GM12891 (cell line): ENCODE results near the gene YAE1.
A peak's percentile ranks its signal among the peaks of the same experiment; 100 is the strongest.

Experiments used
- DNase-seq: peaks from one replicate; pipeline ENCODE4 v3.0.0; 2011; ENCODE audit warnings: low spot score; ENCODE audit not compliant: insufficient read length
- FAIRE-seq: peaks from 2 replicates; lab custom pipeline; 2011; peaks lifted over from hg19 to GRCh38; lab: Jason Lieb, UNC
- PAX5 ChIP-seq: IDR thresholded peaks from 2 replicates; pipeline ENCODE4 v1.6.1; 2011; ENCODE audit warnings: low read length, moderate library complexity, mild to moderate bottlenecking; ENCODE audit not compliant: insufficient read depth, severe bottlenecking
- POLR2A ChIP-seq: IDR thresholded peaks from 2 replicates; pipeline ENCODE4 v1.6.1; 2011; ENCODE audit warnings: low read depth, low read length, control low read depth
- POLR2AphosphoS5 ChIP-seq: IDR thresholded peaks from 2 replicates; pipeline ENCODE4 v1.6.1; 2011; ENCODE audit warnings: low read depth, low read length, control low read depth
- POU2F2 ChIP-seq: IDR thresholded peaks from 2 replicates; pipeline ENCODE4 v1.6.1; 2011; ENCODE audit warnings: low read depth, mild to moderate bottlenecking, control low read depth, low read length, moderate library complexity
- SPI1 ChIP-seq: IDR thresholded peaks from 2 replicates; pipeline ENCODE4 v1.6.1; 2011; ENCODE audit warnings: low read depth, low read length, control low read depth
- TAF1 ChIP-seq: IDR thresholded peaks from 2 replicates; pipeline ENCODE4 v1.6.1; 2011; ENCODE audit warnings: low read depth, low read length, control low read depth

Gene YAE1

DNA sequence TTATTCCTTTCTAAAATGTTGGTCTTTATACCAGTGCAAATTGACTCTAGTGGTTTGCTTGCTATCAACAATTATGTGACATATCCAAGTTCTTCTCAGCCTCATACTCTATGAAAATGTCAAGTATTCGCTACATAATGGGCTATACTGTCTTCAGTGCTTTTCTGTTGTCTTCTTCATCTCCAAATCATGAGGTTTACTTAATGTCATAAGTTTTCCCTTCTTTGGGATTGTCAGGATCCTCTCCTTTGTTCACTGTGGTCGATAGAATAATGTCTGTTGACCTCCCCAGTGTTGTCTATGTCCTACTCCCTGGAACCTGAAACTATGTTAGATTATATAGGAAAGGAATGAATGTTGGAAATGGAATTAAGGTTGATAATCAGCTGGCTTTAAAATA, 40.7 kb downstream of the YAE1 start:
- TF ChIP-seq POU2F2: no peak
- TF ChIP-seq POLR2A: no peak
- no peak for TF ChIP-seq SPI1
- TF ChIP-seq TAF1: no peak
- no peak for TF ChIP-seq POLR2AphosphoS5
- no peak for TF ChIP-seq PAX5
- DNase-seq: no peak
- FAIRE-seq: peak; percentile 5

- TF ChIP-seq PAX5 (no peak), POLR2AphosphoS5 (no peak), TAF1 (no peak), POLR2A (no peak), SPI1 (no peak), POU2F2 (no peak)
- FAIRE-seq (no peak), DNase-seq (no peak)
These were observed 41.7 kb downstream of the YAE1 start for GRCh38 chr7:39607865-39608264.

- FAIRE-seq (no peak), DNase-seq (no peak)
- TF ChIP-seq PAX5 (no peak), TAF1 (no peak), POU2F2 (no peak), POLR2A (no peak), SPI1 (no peak), POLR2AphosphoS5 (no peak)
These were observed 42.1 kb downstream of the YAE1 start for GRCh38 chr7:39608278-39608677.

- TF ChIP-seq PAX5 (no peak), TAF1 (no peak), POLR2AphosphoS5 (no peak), SPI1 (no peak), POLR2A (no peak), POU2F2 (no peak)
- peak; percentile 30 for DNase-seq
- peak; percentile 58 for FAIRE-seq
These were observed 43.1 kb downstream of the YAE1 start for GRCh38 chr7:39609113-39609934.

- DNase-seq: no peak
- no peak for TF ChIP-seq POLR2A
- TF ChIP-seq POLR2AphosphoS5: no peak
- no peak for TF ChIP-seq SPI1
- TF ChIP-seq TAF1: no peak
- no peak for TF ChIP-seq PAX5
- TF ChIP-seq POU2F2: no peak
- FAIRE-seq: no peak
These were observed 43.7 kb downstream of the YAE1 start for GRCh38 chr7:39609935-39610263.

GRCh38 chr7:39613577-39613976, 47.4 kb downstream of the YAE1 start:
- TF ChIP-seq SPI1 (no peak), PAX5 (no peak), POLR2A (no peak), TAF1 (no peak), POU2F2 (no peak), POLR2AphosphoS5 (no peak)
- no peak for DNase-seq
- FAIRE-seq: no peak

GRCh38 chr7:39614299-39614698, 48.1 kb downstream of the YAE1 start:
- DNase-seq (no peak), FAIRE-seq (no peak)
- no peak for TF ChIP-seq POLR2A
- no peak for TF ChIP-seq TAF1
- TF ChIP-seq POU2F2: no peak
- no peak for TF ChIP-seq POLR2AphosphoS5
- TF ChIP-seq PAX5: no peak
- no peak for TF ChIP-seq SPI1

- no peak for TF ChIP-seq POLR2AphosphoS5
- TF ChIP-seq TAF1: no peak
- TF ChIP-seq POLR2A: no peak
- no peak for TF ChIP-seq SPI1
- TF ChIP-seq POU2F2: no peak
- no peak for TF ChIP-seq PAX5
- FAIRE-seq (no peak), DNase-seq (no peak)
These were observed 49.3 kb downstream of the YAE1 start for GRCh38 chr7:39615350-39615975.

DNA sequence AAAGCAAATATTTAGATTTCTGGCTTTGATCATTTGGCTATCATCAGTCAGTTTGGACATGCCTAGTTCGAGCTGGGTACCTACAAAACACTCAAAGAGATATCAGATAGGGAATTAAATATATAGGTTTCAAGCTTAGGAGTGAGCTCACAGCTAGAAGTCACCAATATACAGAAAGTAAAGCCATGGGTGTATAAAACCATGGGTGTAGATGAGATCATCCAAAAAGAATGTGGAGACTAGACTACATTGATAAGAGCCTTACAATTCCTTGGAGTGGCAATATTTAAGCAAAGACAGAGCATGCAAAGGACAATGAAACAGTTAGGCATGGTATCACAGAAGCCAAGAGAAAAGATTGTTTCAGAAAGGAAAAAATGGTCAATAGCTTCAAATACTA, 49.9 kb downstream of the YAE1 start:
- no peak for DNase-seq
- no peak for FAIRE-seq
- no peak for TF ChIP-seq POLR2AphosphoS5
- no peak for TF ChIP-seq TAF1
- TF ChIP-seq SPI1: no peak
- TF ChIP-seq POLR2A: no peak
- TF ChIP-seq POU2F2: no peak
- TF ChIP-seq PAX5: no peak

DNA sequence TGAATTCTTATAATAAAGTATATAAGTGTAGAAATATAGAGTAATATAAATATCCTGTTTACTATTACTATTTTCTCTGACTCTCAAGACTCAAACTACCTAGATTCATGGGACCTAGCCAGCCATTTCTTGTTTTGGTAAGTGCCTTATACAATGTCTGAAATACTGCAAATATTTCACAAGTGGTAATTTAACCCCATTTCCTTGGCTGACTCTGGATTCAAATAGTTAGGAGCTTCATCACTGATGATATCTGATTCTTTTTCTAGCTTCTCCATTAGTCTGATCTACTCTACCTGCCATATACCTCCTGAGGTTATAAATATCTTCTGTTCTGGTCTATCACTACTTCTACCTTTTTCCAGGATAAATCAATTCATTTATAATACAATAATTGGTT, 50.8 kb downstream of the YAE1 start:
- TF ChIP-seq POLR2A: no peak
- TF ChIP-seq POLR2AphosphoS5: no peak
- TF ChIP-seq TAF1: no peak
- no peak for TF ChIP-seq PAX5
- no peak for TF ChIP-seq SPI1
- DNase-seq: no peak
- no peak for FAIRE-seq
